IMR-90 (cell line): ENCODE data around the gene TNKS2. TPM values are rescaled to one million over a fixed set of nuclear protein-coding genes. Genes with fewer than 3 reads are reported as not detected.
"Not testable (repeated sequence)": the region's sequence is repeated elsewhere in the genome, so short reads cannot be mapped to it uniquely, and the experiment has no call there.

Source experiments
- ATAC-seq: fragments of 200-7000 bp; cut with Tn5 transposase; 2 replicates; pipeline ENCODE4 v1.9.1; 2020; ENCODE audit warnings: low read depth, mild to moderate bottlenecking, moderate library complexity
- BruUV-seq: library from RNA; stranded (reverse); fragments of 400-500 nt; replicated peaks from 2 replicates; lab custom pipeline; 2021; lab: Mats Ljungman, UMichigan
- CTCF ChIA-PET: fragments of 300-600 bp; formaldehyde crosslinking; extraction: SDS; loops from one replicate; lab custom pipeline; 2021; ENCODE audit warnings: antibody characterized with exemption; lab: Yijun Ruan, JAX
- POLR2A ChIA-PET: fragments of 300-600 bp; sonication (Branson Sonifier 250); formaldehyde crosslinking; loops from one replicate; lab custom pipeline; 2022; ENCODE audit warnings: antibody characterized with exemption; ENCODE audit not compliant: unreplicated experiment; lab: Charles Lee
- DNase-seq: peaks from one replicate; pipeline ENCODE4 v3.0.0; 2013
- H2AFZ ChIP-seq: replicated peaks from 2 replicates; pipeline ENCODE3; 2013; ENCODE audit warnings: low read length, mild to moderate bottlenecking; ENCODE audit not compliant: poor library complexity
- H2AK5ac ChIP-seq: 2 replicates; pipeline ENCODE4 v1.6.1; 2013; ENCODE audit warnings: low read depth, low read length, inconsistent platforms
- H2AK9ac ChIP-seq: replicated peaks from 2 replicates; pipeline ENCODE3; 2013; ENCODE audit warnings: mild to moderate bottlenecking, low read depth, low read length, moderate library complexity; ENCODE audit not compliant: poor library complexity
- H2BK120ac ChIP-seq: 2 replicates; pipeline ENCODE4 v1.6.1; 2013; ENCODE audit warnings: low read depth, low read length, inconsistent platforms
- H2BK15ac ChIP-seq: 3 replicates; pipeline ENCODE4 v1.6.1; 2013; ENCODE audit warnings: low read depth, low read length, inconsistent platforms
- H2BK20ac ChIP-seq: 2 replicates; pipeline ENCODE4 v1.6.1; 2013; ENCODE audit warnings: low read depth, mild to moderate bottlenecking, inconsistent platforms, low read length, moderate library complexity
- H2BK5ac ChIP-seq: 2 replicates; pipeline ENCODE4 v1.6.1; 2013; ENCODE audit warnings: mild to moderate bottlenecking, low read depth, low read length, inconsistent platforms; ENCODE audit not compliant: poor library complexity, severe bottlenecking
- H3K14ac ChIP-seq: replicated peaks from 2 replicates; pipeline ENCODE4 v1.6.1; 2013; ENCODE audit warnings: low read depth, low read length, inconsistent platforms
- H3K18ac ChIP-seq: 2 replicates; pipeline ENCODE4 v1.6.1; 2013; ENCODE audit warnings: low read depth, low read length, control low read depth
- H3K23ac ChIP-seq: 2 replicates; pipeline ENCODE4 v1.6.1; 2013; ENCODE audit warnings: low read depth, low read length, inconsistent platforms
- H3K27ac ChIP-seq: 2 replicates; pipeline ENCODE4 v1.5.1; 2013; ENCODE audit warnings: mild to moderate bottlenecking, control low read depth, low read length; ENCODE audit not compliant: insufficient read depth
- H3K27me3 ChIP-seq: 2 replicates; pipeline ENCODE4 v1.6.1; 2013; ENCODE audit warnings: low read length; ENCODE audit not compliant: control insufficient read depth, insufficient read depth
- H3K36me3 ChIP-seq: 2 replicates; pipeline ENCODE4 v1.6.1; 2013; ENCODE audit warnings: low read length, mixed read lengths; ENCODE audit not compliant: control insufficient read depth, insufficient read depth
- H3K4ac ChIP-seq: 2 replicates; pipeline ENCODE4 v1.6.1; 2013; ENCODE audit warnings: low read depth, low read length, inconsistent platforms
- H3K4me1 ChIP-seq: 2 replicates; pipeline ENCODE4 v1.6.1; 2013; ENCODE audit warnings: low read length, mixed read lengths; ENCODE audit not compliant: control insufficient read depth, insufficient read depth
- H3K4me2 ChIP-seq: 2 replicates; pipeline ENCODE4 v1.6.1; 2013; ENCODE audit warnings: low read depth, mild to moderate bottlenecking, control low read depth, low read length, moderate library complexity
- H3K4me3 ChIP-seq: 2 replicates; pipeline ENCODE4 v1.5.1; 2013; ENCODE audit warnings: low read depth, mild to moderate bottlenecking, control low read depth, low read length, moderate library complexity; ENCODE audit not compliant: insufficient read depth
- H3K56ac ChIP-seq: 2 replicates; pipeline ENCODE4 v1.6.1; 2013; ENCODE audit warnings: low read length, inconsistent platforms; ENCODE audit not compliant: insufficient read depth; ENCODE audit errors: extremely low read depth
- H3K79me1 ChIP-seq, 2 experiments: 2 replicates each; pipeline ENCODE4 v1.6.1; 2013; ENCODE audit warnings: low read length in 2 of 2, inconsistent platforms in 1 of 2, low read depth in 1 of 2
- H3K9ac ChIP-seq: 2 replicates; pipeline ENCODE4 v1.6.1; 2013; ENCODE audit warnings: low read depth, low read length, control low read depth
- H3K9me1 ChIP-seq: 2 replicates; pipeline ENCODE4 v1.6.1; 2013; ENCODE audit warnings: low read length, inconsistent platforms; ENCODE audit not compliant: insufficient read depth
- H3K9me3 ChIP-seq: 2 replicates; pipeline ENCODE4 v1.6.1; 2013; ENCODE audit warnings: low read length; ENCODE audit not compliant: control insufficient read depth, insufficient read depth
- H4K20me1 ChIP-seq: 2 replicates; pipeline ENCODE4 v1.6.1; 2013; ENCODE audit warnings: low read length, inconsistent platforms; ENCODE audit not compliant: insufficient read depth
- H4K5ac ChIP-seq: 2 replicates; pipeline ENCODE4 v1.6.1; 2013; ENCODE audit warnings: mild to moderate bottlenecking, low read depth, low read length, control low read depth
- H4K8ac ChIP-seq, 2 experiments: 2 replicates each; pipeline ENCODE4 v1.6.1; 2013; ENCODE audit warnings: low read depth in 2 of 2, low read length in 2 of 2, control low read depth in 1 of 2, inconsistent platforms in 1 of 2
- H4K91ac ChIP-seq: 2 replicates; pipeline ENCODE4 v1.6.1; 2013; ENCODE audit warnings: low read depth, low read length, inconsistent platforms; ENCODE audit not compliant: insufficient read depth
- BHLHE40 ChIP-seq: fragments of 150-350 bp; IDR thresholded peaks from 2 replicates; pipeline ENCODE4 v1.6.1; 2016; ENCODE audit warnings: mild to moderate bottlenecking, low read depth, low read length
- MAFK ChIP-seq: IDR thresholded peaks from 2 replicates; pipeline ENCODE4 v1.6.1; 2012; ENCODE audit warnings: low read depth, low read length, improper control_type of control experiment
- MXI1 ChIP-seq: IDR thresholded peaks from 2 replicates; pipeline ENCODE4 v1.6.1; 2012; ENCODE audit warnings: low read depth, mild to moderate bottlenecking, low read length, moderate library complexity, borderline replicate concordance
- NFE2L2 ChIP-seq: fragments of 150-350 bp; IDR thresholded peaks from 2 replicates; pipeline ENCODE4 v1.6.1; 2016; ENCODE audit warnings: low read depth, mild to moderate bottlenecking, low read length
- RAD21 ChIP-seq: IDR thresholded peaks from 2 replicates; pipeline ENCODE4 v1.6.1; 2012; ENCODE audit warnings: low read length, improper control_type of control experiment
- RCOR1 ChIP-seq: IDR thresholded peaks from 2 replicates; pipeline ENCODE4 v1.6.1; 2012; ENCODE audit warnings: mild to moderate bottlenecking, low read length, improper control_type of control experiment; ENCODE audit not compliant: insufficient replicate concordance
- WGBS, 2 experiments: methylation state at CpG; one replicate each; pipeline versions ENCODE4 v1.1.5 to v1.1.7; 2013; ENCODE audit warnings: missing lambda C conversion rate in 2 of 2; ENCODE audit not compliant: insufficient read length in 1 of 2; ENCODE audit errors: extremely low coverage in 2 of 2; 5-methylcytosine and 5-hydroxymethylcytosine counted together
- dilution Hi-C: fragments of 300-500 bp; cut with HindIII; formaldehyde crosslinking; loops from one replicate; pipeline ENCODE4 v1.14.3; 2018; ENCODE audit warnings: low sequenced_read_pairs; ENCODE audit not compliant: unreplicated experiment
- in situ Hi-C: fragments of 300-500 bp; cut with MboI; formaldehyde crosslinking; loops from 3 replicates; pipeline ENCODE4 v1.14.3; 2019; ENCODE audit warnings: low sequenced_read_pairs, inconsistent platforms, mixed read lengths
- intact Hi-C: fragments of 100-400 bp; cut with micrococcal nuclease; formaldehyde crosslinking; loops from 2 replicates; pipeline ENCODE4 v1.10.0; 2022
- polyA plus RNA-seq, 3 experiments: library from polyadenylated mRNA; depleted of rRNA; stranded (reverse); fragments of >200 nt; gene quantifications; 2 replicates each; pipeline ENCODE4 v1.2.3, GENCODE V29; 2012; ENCODE audit warnings: low replicate concordance in 1 of 3
- total RNA-seq: library from RNA; depleted of rRNA; stranded (reverse); fragments of >200 nt; gene quantifications from 2 replicates; pipeline ENCODE4 v1.2.3, GENCODE V29; 2012

The TNKS2 gene
- total and polyA plus RNA-seq, 2 of the 4 experiments (the other 2 are of a cell fraction): 17.0 to 41.4 TPM

DNA sequence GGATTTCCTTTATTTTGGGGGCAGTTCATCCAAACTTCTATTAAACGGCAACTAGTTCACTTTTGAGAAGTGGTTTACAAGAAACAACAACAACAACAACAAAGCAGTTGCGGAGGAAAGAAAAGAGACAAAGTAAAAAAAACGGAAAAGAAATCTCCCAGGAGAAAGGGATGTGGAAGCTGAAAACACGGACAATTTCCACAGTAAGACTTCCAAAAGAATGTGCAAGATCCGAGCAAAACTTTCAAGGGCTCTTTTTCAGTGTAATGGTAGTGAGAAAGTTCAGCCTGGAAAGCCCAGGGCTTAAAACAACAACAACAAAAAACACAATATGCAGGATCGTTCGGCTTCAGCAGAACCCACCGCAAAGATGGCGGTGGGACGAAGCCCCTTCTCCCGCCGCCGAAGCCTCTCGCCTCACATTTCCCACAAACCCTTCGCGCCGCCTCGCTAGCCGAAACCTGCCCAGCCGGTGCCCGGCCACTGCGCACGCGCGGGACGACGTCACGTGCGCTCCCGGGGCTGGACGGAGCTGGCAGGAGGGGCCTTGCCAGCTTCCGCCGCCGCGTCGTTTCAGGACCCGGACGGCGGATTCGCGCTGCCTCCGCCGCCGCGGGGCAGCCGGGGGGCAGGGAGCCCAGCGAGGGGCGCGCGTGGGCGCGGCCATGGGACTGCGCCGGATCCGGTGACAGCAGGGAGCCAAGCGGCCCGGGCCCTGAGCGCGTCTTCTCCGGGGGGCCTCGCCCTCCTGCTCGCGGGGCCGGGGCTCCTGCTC, at the start of gene TNKS2 (continued):
- TF ChIP-seq RCOR1: no peak
- TF ChIP-seq NFE2L2: no peak
- no peak for TF ChIP-seq MAFK
- 0 out of 2 replicates have a peak, but pooled peaks have one; percentile 68 for TF ChIP-seq MXI1
- peak; percentile 92 for TF ChIP-seq BHLHE40
- no peak for TF ChIP-seq RAD21

DNA sequence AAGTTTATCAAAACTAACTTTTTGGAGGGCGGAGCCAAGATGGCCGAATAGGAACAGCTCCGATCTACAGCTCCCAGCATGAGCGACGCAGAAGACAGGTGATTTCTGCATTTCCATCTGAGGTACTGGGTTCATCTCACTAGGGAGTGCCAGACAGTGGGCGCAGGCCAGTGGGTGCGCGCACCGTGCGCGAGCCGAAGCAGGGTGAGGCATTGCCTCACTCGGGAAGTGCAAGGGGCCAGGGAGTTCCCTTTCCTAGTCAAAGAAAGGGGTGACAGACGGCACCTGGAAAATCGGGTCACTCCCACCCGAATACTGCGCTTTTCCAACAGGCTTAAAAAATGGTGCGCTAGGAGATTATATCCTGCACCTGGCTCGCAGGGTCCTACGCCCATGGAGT, 48.6 kb upstream of the TNKS2 start:
- H3K36me3 ChIP-seq, H2AFZ ChIP-seq, H4K91ac ChIP-seq, H2BK5ac ChIP-seq, H3K9ac ChIP-seq, H2BK15ac ChIP-seq, H2AK9ac ChIP-seq, H3K18ac ChIP-seq, H3K79me1 ChIP-seq, H3K9me1 ChIP-seq, H4K5ac ChIP-seq, intact Hi-C loops, in situ Hi-C loops, H2AK5ac ChIP-seq, H3K27ac ChIP-seq, dilution Hi-C loops, H2BK120ac ChIP-seq, H3K4me2 ChIP-seq, BruUV-seq, H3K14ac ChIP-seq, H3K4ac ChIP-seq, H3K56ac ChIP-seq, H3K9me3 ChIP-seq, DNase-seq, H3K27me3 ChIP-seq, H4K20me1 ChIP-seq, H3K23ac ChIP-seq, H3K4me3 ChIP-seq, H3K4me1 ChIP-seq, ATAC-seq, POLR2A ChIA-PET, H2BK20ac ChIP-seq, H4K8ac ChIP-seq, CTCF ChIA-PET: not testable (repeated sequence)
- WGBS, 2 experiments: no CpG with 5 or more reads among the region's 20 CpGs
